Thoracic aorta (tissue), 2 donors: ENCODE results near the gene TMC5. TPM values are rescaled to one million over a fixed set of nuclear protein-coding genes. Genes with fewer than 3 reads are reported as not detected.

Source experiments
- ATAC-seq: fragments of 150-250 bp; one replicate; pipeline ENCODE4 v1.8.0; 2017; ENCODE audit warnings: low read depth; ENCODE audit not compliant: insufficient number of reproducible peaks, low FRiP score
- DNase-seq: peaks from one replicate; pipeline ENCODE4 v3.0.0-alpha.2; 2020; ENCODE audit warnings: low spot score
- H3K27ac ChIP-seq, 2 donors: fragments of 200-600 bp; sonication (generic); 1 replicate in 1 of 2; 2 replicates in 1 of 2; pipeline ENCODE4 v1.5.1; 2016; ENCODE audit warnings: mild to moderate bottlenecking in 2 of 2, moderate library complexity in 2 of 2
- H3K27me3 ChIP-seq: fragments of 200-600 bp; sonication (generic); replicated peaks from 2 replicates; pipeline ENCODE4 v1.6.0; 2016; ENCODE audit warnings: mild to moderate bottlenecking; ENCODE audit not compliant: insufficient read depth
- H3K36me3 ChIP-seq: fragments of 200-600 bp; sonication (generic); one replicate; pipeline ENCODE4 v1.5.1; 2016
- H3K4me1 ChIP-seq, 2 donors: fragments of 200-600 bp; sonication (generic); 1 replicate in 1 of 2; 2 replicates in 1 of 2; pipeline versions ENCODE4 v1.5.1 to v1.6.0; 2016; ENCODE audit warnings: low read depth in 2 of 2, mild to moderate bottlenecking in 1 of 2; ENCODE audit not compliant: control insufficient read depth in 1 of 2
- H3K4me3 ChIP-seq: fragments of 200-600 bp; sonication (generic); 2 replicates; pipeline ENCODE4 v1.5.1; 2016; ENCODE audit warnings: mild to moderate bottlenecking
- H3K9me3 ChIP-seq: fragments of 200-600 bp; sonication (generic); 2 replicates; pipeline ENCODE4 v1.5.1; 2016
- total RNA-seq, 2 donors: library from RNA; depleted of rRNA; stranded (reverse); fragments of >200 nt; gene quantifications; one replicate each; pipeline versions ENCODE4 v1.1.0 to v1.2.3, GENCODE V29; 2016
- TF ChIP-seq, protein P1 (sequence below): fragments of 200-600 bp; sonication (generic); IDR thresholded peaks from one replicate; pipeline ENCODE4 v1.5.1; 2019; ENCODE audit warnings: antibody characterized with exemption

The TMC5 gene
- total RNA-seq, 2 donors from 2014 or later: 0.71 TPM; not detected in 1

DNA sequence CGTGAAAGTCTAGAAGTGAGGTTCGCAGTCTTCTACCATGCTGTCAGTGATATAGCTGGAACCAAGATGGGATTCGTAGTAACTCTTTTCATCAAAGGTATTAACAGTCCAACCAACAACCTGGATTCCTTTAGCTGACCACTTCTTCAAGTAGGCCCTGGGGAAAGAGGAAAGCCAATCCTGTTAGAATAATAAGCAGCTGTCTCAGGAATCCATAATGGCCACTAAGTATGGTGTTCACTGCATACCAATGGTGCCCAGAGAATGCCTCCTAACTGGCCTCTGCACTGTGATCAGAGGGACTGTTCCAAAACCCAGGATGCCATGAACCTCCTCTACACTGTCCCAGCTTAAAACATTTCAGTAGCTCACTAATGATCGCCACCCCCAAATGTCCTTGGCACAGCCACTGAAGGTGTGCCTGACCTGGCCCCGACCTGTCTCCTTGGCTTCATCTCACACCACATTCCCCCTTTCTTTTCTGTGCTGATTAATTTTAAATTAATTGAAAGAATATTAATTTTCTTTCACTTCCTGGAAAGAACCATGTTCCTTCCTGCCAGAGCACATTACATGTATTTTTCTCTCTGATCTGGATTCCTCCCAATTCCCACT, 85.9 kb downstream of the TMC5 start:
- Histone ChIP-seq H3K27me3 (no peaks in the 10 kb centered on the region), H3K4me1 (peaks cover 0 to 10% of the 10 kb centered on the region in 2 donors), H3K36me3 (peaks cover 35% of the 10 kb centered on the region), H3K4me3 (no peak overlapping the region), H3K9me3 (no peaks in the 10 kb centered on the region), H3K27ac (no peak overlapping the region)
- TF ChIP-seq, protein P1, sequence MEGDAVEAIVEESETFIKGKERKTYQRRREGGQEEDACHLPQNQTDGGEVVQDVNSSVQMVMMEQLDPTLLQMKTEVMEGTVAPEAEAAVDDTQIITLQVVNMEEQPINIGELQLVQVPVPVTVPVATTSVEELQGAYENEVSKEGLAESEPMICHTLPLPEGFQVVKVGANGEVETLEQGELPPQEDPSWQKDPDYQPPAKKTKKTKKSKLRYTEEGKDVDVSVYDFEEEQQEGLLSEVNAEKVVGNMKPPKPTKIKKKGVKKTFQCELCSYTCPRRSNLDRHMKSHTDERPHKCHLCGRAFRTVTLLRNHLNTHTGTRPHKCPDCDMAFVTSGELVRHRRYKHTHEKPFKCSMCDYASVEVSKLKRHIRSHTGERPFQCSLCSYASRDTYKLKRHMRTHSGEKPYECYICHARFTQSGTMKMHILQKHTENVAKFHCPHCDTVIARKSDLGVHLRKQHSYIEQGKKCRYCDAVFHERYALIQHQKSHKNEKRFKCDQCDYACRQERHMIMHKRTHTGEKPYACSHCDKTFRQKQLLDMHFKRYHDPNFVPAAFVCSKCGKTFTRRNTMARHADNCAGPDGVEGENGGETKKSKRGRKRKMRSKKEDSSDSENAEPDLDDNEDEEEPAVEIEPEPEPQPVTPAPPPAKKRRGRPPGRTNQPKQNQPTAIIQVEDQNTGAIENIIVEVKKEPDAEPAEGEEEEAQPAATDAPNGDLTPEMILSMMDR: no peak
- DNase-seq: no peak
- ATAC-seq: no peak

DNA sequence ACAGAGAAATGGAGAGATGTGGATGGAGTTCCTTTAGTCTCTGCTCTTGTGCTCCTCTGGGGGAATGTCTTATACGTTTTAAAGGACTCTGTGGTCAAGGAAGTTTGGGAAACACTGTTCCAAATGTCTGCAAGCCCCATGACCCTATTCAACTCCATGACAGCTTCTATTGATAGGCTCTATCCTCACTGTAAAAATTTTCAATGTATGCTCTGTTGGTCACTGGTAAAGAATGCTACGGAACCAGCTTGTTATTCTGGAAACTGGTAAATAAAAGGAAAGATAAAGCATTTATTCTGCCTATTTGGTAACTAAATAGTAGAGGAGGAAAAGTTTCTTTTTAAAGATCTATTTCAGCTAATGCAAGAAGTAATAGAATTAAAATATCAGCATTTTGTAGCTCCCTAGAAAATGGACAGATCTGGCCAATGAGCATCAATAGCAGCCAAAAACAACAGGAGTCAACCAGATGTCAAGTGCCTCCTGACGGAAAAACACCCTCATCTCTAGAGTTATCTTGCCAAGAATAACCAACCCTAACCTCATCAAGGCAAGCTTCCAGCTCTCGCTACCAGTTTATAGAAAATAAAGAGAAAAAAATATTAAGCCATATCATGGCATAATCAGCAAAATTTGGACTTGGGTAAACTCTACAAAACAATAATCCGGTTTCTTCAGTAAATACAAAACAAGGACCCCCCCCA, 88.1 kb downstream of the TMC5 start:
- no peak overlapping the region for H3K27ac ChIP-seq
- no peaks in the 10 kb centered on the region for H3K27me3 ChIP-seq
- TF ChIP-seq, protein P1: no peak
- DNase-seq (no peak), ATAC-seq (no peak)
- peaks cover 0 to 10% of the 10 kb centered on the region in 2 donors for H3K4me1 ChIP-seq
- no peaks in the 10 kb centered on the region for H3K9me3 ChIP-seq
- H3K4me3 ChIP-seq: no peak overlapping the region
- H3K36me3 ChIP-seq: peaks cover 36% of the 10 kb centered on the region

- no peaks in the 10 kb centered on the region for H3K27me3 ChIP-seq
- H3K9me3 ChIP-seq: no peaks in the 10 kb centered on the region
- ATAC-seq (no peak), DNase-seq (no peak)
- no peak overlapping the region for H3K4me3 ChIP-seq
- TF ChIP-seq, protein P1: no peak
- no peak overlapping the region for H3K27ac ChIP-seq
- H3K36me3 ChIP-seq: peaks cover 30% of the 10 kb centered on the region
- H3K4me1 ChIP-seq: peaks cover 0 to 10% of the 10 kb centered on the region in 2 donors
These were observed 89.3 kb downstream of the TMC5 start for GRCh38 chr16:19506965-19507364.

DNA sequence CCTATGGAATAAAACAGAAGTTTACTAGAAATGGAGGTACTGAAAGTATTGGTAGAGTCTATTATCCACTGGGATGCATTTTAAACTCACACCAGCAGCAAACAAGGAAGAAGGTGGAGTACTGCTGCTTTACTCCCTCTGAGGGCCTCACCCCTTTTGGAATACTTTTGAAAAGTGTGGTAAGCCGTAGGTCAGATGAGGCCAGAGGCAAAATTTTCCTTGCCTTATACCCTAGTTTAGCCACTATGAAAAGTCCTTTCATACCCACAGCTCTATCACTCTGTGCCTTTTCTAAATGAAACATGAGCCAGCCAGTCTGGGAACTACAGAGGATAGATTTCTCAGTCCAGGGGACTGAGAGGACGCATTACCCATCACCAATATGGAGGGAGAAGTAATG, 90.2 kb downstream of the TMC5 start:
- H3K27ac ChIP-seq: no peak overlapping the region
- no peak for ATAC-seq

GRCh38 chr16:19512297-19512696, 94.6 kb downstream of the TMC5 start:
- Histone ChIP-seq H3K4me3 (no peak overlapping the region), H3K9me3 (no peaks in the 10 kb centered on the region), H3K36me3 (peaks cover 8% of the 10 kb centered on the region), H3K27me3 (no peaks in the 10 kb centered on the region), H3K4me1 (peaks cover 0 to 7% of the 10 kb centered on the region in 2 donors), H3K27ac (no peak overlapping the region)
- ATAC-seq: no peak
- no peak for DNase-seq
- TF ChIP-seq, protein P1: no peak

More for the DNA sequence above, 90.2 kb downstream of the TMC5 start:
- DNase-seq: no peak
- Histone ChIP-seq H3K36me3 (peaks cover 25% of the 10 kb centered on the region), H3K4me1 (peaks cover 0 to 10% of the 10 kb centered on the region in 2 donors), H3K4me3 (no peak overlapping the region), H3K27me3 (no peaks in the 10 kb centered on the region), H3K9me3 (no peaks in the 10 kb centered on the region)
- TF ChIP-seq, protein P1: no peak
